Body of pancreas (tissue), 4 donors: ENCODE measurements around the gene ASB16. TPM values are rescaled to one million over a fixed set of nuclear protein-coding genes. Genes with fewer than 3 reads are reported as not detected.
A peak's percentile ranks its signal among the peaks of the same experiment; 100 is the strongest.

Experiments
- ATAC-seq: fragments of 150-250 bp; one replicate; pipeline ENCODE4 v1.9.1; 2016
- DNase-seq, 4 donors: peaks; one replicate each; pipeline ENCODE4 v3.0.0-alpha.2; 2019
- H3K27ac ChIP-seq, 4 donors: fragments of 200-600 bp; sonication (generic); 1 replicate in 3 of 4; 2 replicates in 1 of 4; pipeline versions ENCODE4 v1.5.1 to v1.6.1; 2016 to 2019; ENCODE audit warnings: mild to moderate bottlenecking in 1 of 4, mixed read lengths in 1 of 4, moderate library complexity in 1 of 4
- H3K27me3 ChIP-seq, 2 donors: fragments of 200-600 bp; sonication (generic); one replicate each; pipeline ENCODE4 v1.6.0; 2016; ENCODE audit warnings: mild to moderate bottlenecking in 1 of 2
- H3K36me3 ChIP-seq, 2 donors: fragments of 200-600 bp; sonication (generic); replicated peaks in 1 of 2; 2 replicates each; pipeline ENCODE4 v1.5.1; 2016; ENCODE audit warnings: low read depth in 2 of 2; ENCODE audit not compliant: insufficient read depth in 1 of 2
- H3K4me1 ChIP-seq: fragments of 200-600 bp; sonication (generic); one replicate; pipeline ENCODE4 v1.6.0; 2016
- H3K4me3 ChIP-seq, 2 donors: fragments of 200-600 bp; sonication (generic); 1 replicate in 1 of 2; 2 replicates in 1 of 2; pipeline ENCODE4 v1.5.1; 2016 to 2019
- H3K9me3 ChIP-seq, 3 donors: fragments of 200-600 bp; sonication (generic); 1 replicate in 2 of 3; 2 replicates in 1 of 3; pipeline ENCODE4 v1.5.1; 2016
- CTCF ChIP-seq, 7 experiments: fragments of 450-650 bp in 4 of 7; fragments of 200-600 bp in 3 of 7; sonication (generic) in 3 of 7; IDR thresholded peaks; one replicate each; pipeline ENCODE4 v1.5.1; 2016 to 2019; ENCODE audit warnings: antibody characterized with exemption in 7 of 7
- POLR2A ChIP-seq, 3 donors: fragments of 450-650 bp; IDR thresholded peaks; one replicate each; pipeline ENCODE4 v1.6.1; 2016; ENCODE audit warnings: antibody characterized with exemption in 3 of 3, mild to moderate bottlenecking in 2 of 3
- WGBS, 2 donors: methylation state at CpG; one replicate each; pipeline ENCODE4 v1.1.5; 2017; 5-methylcytosine and 5-hydroxymethylcytosine counted together
- intact Hi-C: fragments of 100-400 bp; cut with DNase I; formaldehyde crosslinking; loops from one replicate; pipeline ENCODE4 v1.15.1; 2023
- total RNA-seq, 2 donors: library from RNA; depleted of rRNA; stranded (reverse); fragments of >200 nt; gene quantifications; one replicate each; pipeline ENCODE4 v1.1.0, GENCODE V29; 2016

Gene ASB16
- total RNA-seq, 2 donors from 2014 or later: 3.9 to 10.5 TPM

- H3K36me3 ChIP-seq: peaks cover 9 to 24% of the 10 kb centered on the region in 2 donors
- DNase-seq (no peak), ATAC-seq (no peak)
- peaks cover 28% of the 10 kb centered on the region for H3K4me1 ChIP-seq
- no peak overlapping the region for H3K4me3 ChIP-seq
- intact Hi-C loops: loop anchor here (5.0 kb wide), 1 partner anchor 104 kb away; the partner anchor contains the start of gene SLC25A39
- H3K9me3 ChIP-seq: no peaks in the 10 kb centered on the region
- no peaks in the 10 kb centered on the region for H3K27me3 ChIP-seq
- 6% methylated on average over 10 of the region's 10 CpGs for WGBS, 2 donors
- no peak for TF ChIP-seq POLR2A (IDR thresholded peaks at IDR 0.05)
- peak overlapping the region; percentile 2 to 99 (median 99) for H3K27ac ChIP-seq
Measured at GRCh38 chr17:44217738-44218343, 47.3 kb downstream of the ASB16 start.

DNA sequence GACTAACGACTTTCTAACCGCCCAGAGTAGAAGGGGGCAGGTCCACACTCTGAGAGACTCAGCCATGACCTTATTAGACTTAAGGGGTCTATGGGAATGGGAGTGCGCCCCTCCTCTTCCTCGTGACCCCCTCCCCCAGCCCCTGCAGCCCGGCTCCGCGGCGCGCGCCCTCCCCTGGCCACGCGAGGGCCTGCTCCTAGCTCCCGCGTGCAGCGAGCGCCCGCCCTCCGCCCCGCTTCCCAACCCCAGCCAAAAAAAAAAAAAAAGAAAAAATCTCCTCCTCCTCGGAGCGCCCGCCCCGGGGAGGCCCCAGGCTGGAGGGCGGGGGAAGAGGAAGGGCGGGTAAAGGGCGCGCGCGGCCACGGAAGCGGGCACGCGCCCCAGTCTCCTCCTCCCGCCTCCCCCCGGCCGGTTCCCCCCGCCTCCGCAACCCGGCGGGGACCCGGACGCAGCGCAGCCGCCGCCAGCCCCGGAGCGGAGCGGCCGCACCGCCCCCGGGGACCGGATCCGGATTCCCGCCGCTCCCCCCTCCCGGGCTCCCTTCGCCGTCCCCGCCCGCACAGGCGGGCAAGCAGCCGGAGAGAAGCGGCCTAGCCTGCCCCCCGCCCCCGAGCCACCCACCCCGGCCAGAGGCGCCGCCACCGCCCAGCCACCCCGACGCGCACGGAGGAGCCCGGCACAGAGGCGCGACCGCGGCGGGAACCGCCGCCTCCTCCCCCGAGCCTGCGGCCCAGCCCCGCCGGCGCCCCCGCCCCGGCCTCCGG, 48.0 kb downstream of the ASB16 start:
- DNase-seq (peak; percentile 88 to 90 (median 88)), ATAC-seq (peak; percentile 71)
- Histone ChIP-seq H3K27me3 (no peaks in the 10 kb centered on the region), H3K4me1 (peaks cover 35% of the 10 kb centered on the region), H3K36me3 (peaks cover 9 to 24% of the 10 kb centered on the region in 2 donors), H3K9me3 (no peaks in the 10 kb centered on the region), H3K4me3 (peak overlapping the region; percentile 15 to 33), H3K27ac (peak overlapping the region; percentile 94 to 99 (median 99))
- TF ChIP-seq POLR2A (IDR thresholded peaks at IDR 0.05) (peak in 1 of 3 donors; percentile 46), CTCF (IDR thresholded peaks at IDR 0.05) (peak; percentile 47 to 61 (median 56))
- intact Hi-C loops: loop anchor here (5.0 kb wide), 1 partner anchor 104 kb away; the partner anchor contains the start of gene SLC25A39
- 0 to 10% methylated on average over 2 to 40 of the region's 89 CpGs for WGBS, 2 donors

DNA sequence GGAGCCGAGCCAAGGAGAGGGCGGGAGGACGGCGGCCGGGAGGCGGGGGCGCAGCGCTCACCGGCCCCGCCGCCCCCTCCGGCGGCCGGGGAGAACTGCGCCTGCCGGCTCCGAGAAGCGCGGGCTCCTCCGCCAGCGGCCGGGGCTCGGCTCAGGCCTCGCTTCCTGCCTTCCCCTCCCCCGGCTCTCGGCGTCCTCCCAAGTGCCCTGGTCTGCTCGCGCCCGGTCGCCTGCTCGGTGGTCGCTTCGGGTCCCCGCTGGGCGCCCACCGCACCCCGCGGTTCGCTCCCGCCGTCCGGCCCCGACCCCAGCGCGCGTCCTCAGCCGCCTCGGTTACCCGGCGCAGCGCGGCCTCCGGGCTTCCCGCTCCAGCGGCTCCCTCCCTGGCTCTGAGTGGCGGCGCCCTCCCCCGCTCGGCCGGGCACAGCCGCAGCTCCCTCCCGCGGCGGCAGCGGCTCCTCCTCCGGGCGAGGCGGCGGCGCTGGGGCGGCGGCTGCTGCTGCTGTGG, 48.7 kb downstream of the ASB16 start:
- Histone ChIP-seq H3K4me1 (peaks cover 42% of the 10 kb centered on the region), H3K27me3 (no peaks in the 10 kb centered on the region), H3K36me3 (peaks cover 9 to 24% of the 10 kb centered on the region in 2 donors), H3K9me3 (no peaks in the 10 kb centered on the region), H3K27ac (peak overlapping the region; percentile 94 to 99 (median 99)), H3K4me3 (peak overlapping the region; percentile 37 to 55)
- peak; percentile 58 for ATAC-seq
- 1% methylated on average over 62 of the region's 73 CpGs; no CpG with 5 or more reads in 1 of the 2 donors for WGBS, 2 donors
- peak in 6 of 7 experiments; percentile 27 to 82 (median 41) for TF ChIP-seq CTCF (IDR thresholded peaks at IDR 0.05)
- peak; percentile 34 to 74 (median 38) for TF ChIP-seq POLR2A (IDR thresholded peaks at IDR 0.05)
- intact Hi-C loops: loop anchor here (5.0 kb wide), 1 partner anchor 103 kb away; the partner anchor contains the start of gene SLC25A39
- peak; percentile 66 to 74 (median 70) for DNase-seq

DNA sequence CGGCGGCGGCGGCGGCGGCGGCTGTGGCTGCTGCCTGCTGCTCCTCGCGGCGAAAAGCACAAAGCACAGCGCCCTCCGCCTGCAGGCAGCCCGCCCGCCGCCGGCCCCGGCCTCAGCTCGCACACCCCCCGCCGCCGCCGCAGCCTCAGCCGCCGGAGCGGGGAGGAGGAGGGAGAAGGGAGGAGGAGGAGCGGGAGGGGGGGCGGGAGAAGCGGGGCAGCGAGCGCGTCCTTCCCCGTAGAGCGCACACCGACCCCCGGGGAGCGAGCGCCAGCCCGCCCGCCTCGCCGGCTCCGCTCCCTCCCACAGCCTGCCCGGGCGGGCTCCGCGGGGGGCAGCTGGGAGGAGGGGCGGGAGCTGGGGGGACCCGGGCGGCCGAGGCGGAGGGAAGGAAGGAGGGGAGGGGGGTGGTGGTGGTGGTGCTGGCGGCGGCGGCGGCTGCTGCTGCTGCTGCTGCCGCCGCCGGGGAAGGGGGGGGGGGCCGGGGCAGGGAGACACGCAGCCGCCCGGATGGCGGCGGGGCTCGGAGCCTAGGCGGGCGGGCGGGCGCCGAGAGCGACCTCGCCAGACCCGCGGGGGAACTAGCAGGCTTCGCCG, 49.2 kb downstream of the ASB16 start, which contains the start of gene UBTF:
Gene UBTF (minus strand): TSS at position 60 of the 597 bp plus-strand sequence. CDS start 1,446 bp downstream, outside the sequence.
- H3K27ac ChIP-seq: peak within 1 kb of the TSS; percentile 94 to 99 (median 99)
- H3K4me3 ChIP-seq: peak within 1 kb of the TSS; percentile 55 to 76
- peaks cover 9 to 19% of the 10 kb centered on the region in 2 donors for H3K36me3 ChIP-seq
- WGBS, 2 donors: 0% methylated on average over 26 of the region's 76 CpGs; no CpG with 5 or more reads in 1 of the 2 donors
- H3K9me3 ChIP-seq: no peaks in the 10 kb centered on the region
- peak; percentile 71 to 76 (median 74) for DNase-seq
- intact Hi-C loops: loop anchor here (5.0 kb wide), 1 partner anchor 103 kb away; the partner anchor contains the start of gene SLC25A39
- H3K27me3 ChIP-seq: no peaks in the 10 kb centered on the region
- ATAC-seq: peak; percentile 21
- peaks cover 45% of the 10 kb centered on the region for H3K4me1 ChIP-seq
- peak in 2 of 7 experiments; percentile 22 to 30 for TF ChIP-seq CTCF (IDR thresholded peaks at IDR 0.05)
- TF ChIP-seq POLR2A (IDR thresholded peaks at IDR 0.05): no peak
